IPS-15b (cell line): Measurements from ENCODE around the gene RELL2.
A peak's percentile ranks its signal among the peaks of the same experiment; 100 is the strongest.
"Not testable (repeated sequence)": the region's sequence is repeated elsewhere in the genome, so short reads cannot be mapped to it uniquely, and the experiment has no call there.

Experiments
- H3K27me3 ChIP-seq: one replicate; pipeline ENCODE4 v1.6.1; 2013; ENCODE audit warnings: low read length; ENCODE audit not compliant: control insufficient read depth, insufficient read depth
- H3K36me3 ChIP-seq: one replicate; pipeline ENCODE4 v1.6.1; 2013; ENCODE audit warnings: low read length; ENCODE audit not compliant: control insufficient read depth, insufficient read depth
- H3K4me1 ChIP-seq: one replicate; pipeline ENCODE4 v1.6.1; 2013; ENCODE audit warnings: mild to moderate bottlenecking, low read length; ENCODE audit not compliant: control insufficient read depth, insufficient read depth
- H3K4me3 ChIP-seq: one replicate; pipeline ENCODE4 v1.5.1; 2013; ENCODE audit warnings: low read depth, low read length
- H3K9ac ChIP-seq: one replicate; pipeline ENCODE4 v1.6.1; 2013; ENCODE audit warnings: low read depth, mild to moderate bottlenecking, low read length
- H3K9me3 ChIP-seq: one replicate; pipeline ENCODE4 v1.6.1; 2013; ENCODE audit warnings: mild to moderate bottlenecking, low read length; ENCODE audit not compliant: control insufficient read depth, insufficient read depth

The RELL2 gene

DNA sequence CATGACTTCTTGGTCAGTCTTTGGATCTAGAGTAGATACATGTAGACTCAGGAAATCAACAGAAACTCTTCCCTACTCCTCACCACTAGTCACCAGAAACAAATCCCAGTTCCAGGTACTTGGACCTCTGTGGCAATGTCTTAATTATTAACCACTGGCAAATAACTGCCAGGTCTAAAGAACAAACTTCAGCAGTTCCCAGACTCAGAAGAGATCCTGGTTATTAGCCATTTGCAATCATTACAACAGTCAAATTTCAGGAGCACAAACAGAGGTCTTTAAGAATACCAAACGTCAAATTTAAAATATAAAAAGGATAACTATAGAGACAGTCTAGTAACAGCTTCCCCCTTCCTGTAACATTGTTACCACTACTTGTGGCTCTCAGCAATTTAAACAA, 28.2 kb upstream of the RELL2 start:
- Histone ChIP-seq H3K36me3 (no peaks in the 10 kb centered on the region), H3K27me3 (no peaks in the 10 kb centered on the region), H3K9ac (no peak overlapping the region), H3K9me3 (no peaks in the 10 kb centered on the region), H3K4me3 (no peak overlapping the region), H3K4me1 (peaks cover 6% of the 10 kb centered on the region)

DNA sequence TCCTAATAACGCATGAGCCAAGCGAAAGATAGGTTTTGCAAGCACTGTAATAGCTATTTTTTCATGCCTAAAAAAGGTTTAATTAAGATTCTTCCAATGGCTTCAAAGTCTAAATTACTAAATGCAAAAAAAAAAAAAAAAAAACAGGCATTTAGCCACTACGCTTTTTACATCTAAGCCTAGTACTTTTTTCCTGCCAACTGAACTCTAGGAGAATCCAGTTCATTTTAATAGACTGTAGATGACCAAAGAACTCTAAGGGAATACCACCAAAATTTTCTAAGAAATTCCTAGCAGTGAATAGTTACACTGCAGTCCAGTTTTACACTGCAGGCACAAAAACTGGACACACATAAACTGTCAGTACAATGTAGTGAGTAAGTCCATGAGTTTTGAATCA, 27.8 kb upstream of the RELL2 start:
- Histone ChIP-seq H3K9me3 (no peaks in the 10 kb centered on the region), H3K9ac (no peak overlapping the region), H3K4me3 (no peak overlapping the region), H3K4me1 (peaks cover 7% of the 10 kb centered on the region), H3K36me3 (no peaks in the 10 kb centered on the region), H3K27me3 (no peaks in the 10 kb centered on the region)

- H3K27me3 ChIP-seq, H3K36me3 ChIP-seq, H3K9ac ChIP-seq, H3K9me3 ChIP-seq, H3K4me3 ChIP-seq, H3K4me1 ChIP-seq: not testable (repeated sequence)
Observed at GRCh38 chr5:141609921-141610320, 26.9 kb upstream of the RELL2 start.

DNA sequence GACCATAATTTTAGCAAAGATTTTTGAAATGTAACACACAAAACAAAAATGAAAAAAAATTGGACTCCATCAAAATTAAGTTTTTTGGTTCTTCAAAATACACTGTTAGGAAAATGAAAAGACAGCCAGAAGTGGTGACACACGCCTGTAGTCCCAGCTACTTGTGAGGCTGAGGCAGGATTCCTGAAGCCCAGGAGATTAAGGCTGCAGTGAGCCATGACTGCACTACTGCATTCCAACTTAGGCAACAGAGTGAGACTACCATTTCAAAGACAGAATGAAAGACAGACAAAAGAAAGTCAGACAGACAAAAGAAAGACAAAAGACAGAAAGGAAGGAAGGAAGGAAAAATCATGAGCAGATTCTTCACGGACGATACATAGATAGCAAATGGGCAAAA, 25.5 kb upstream of the RELL2 start:
- H3K9me3 ChIP-seq, result no peaks in the 10 kb centered on the region
- no peak overlapping the region for H3K4me3 ChIP-seq
- H3K9ac ChIP-seq, result no peak overlapping the region
- no peaks in the 10 kb centered on the region for H3K36me3 ChIP-seq
- H3K4me1 ChIP-seq, result peaks cover 7% of the 10 kb centered on the region
- H3K27me3 ChIP-seq, result no peaks in the 10 kb centered on the region

GRCh38 chr5:141613344-141613743, 23.5 kb upstream of the RELL2 start:
- H3K4me3 ChIP-seq, result no peak overlapping the region
- H3K27me3 ChIP-seq, result no peaks in the 10 kb centered on the region
- no peaks in the 10 kb centered on the region for H3K9me3 ChIP-seq
- peaks cover 15% of the 10 kb centered on the region for H3K4me1 ChIP-seq
- H3K36me3 ChIP-seq, result no peaks in the 10 kb centered on the region
- no peak overlapping the region for H3K9ac ChIP-seq

DNA sequence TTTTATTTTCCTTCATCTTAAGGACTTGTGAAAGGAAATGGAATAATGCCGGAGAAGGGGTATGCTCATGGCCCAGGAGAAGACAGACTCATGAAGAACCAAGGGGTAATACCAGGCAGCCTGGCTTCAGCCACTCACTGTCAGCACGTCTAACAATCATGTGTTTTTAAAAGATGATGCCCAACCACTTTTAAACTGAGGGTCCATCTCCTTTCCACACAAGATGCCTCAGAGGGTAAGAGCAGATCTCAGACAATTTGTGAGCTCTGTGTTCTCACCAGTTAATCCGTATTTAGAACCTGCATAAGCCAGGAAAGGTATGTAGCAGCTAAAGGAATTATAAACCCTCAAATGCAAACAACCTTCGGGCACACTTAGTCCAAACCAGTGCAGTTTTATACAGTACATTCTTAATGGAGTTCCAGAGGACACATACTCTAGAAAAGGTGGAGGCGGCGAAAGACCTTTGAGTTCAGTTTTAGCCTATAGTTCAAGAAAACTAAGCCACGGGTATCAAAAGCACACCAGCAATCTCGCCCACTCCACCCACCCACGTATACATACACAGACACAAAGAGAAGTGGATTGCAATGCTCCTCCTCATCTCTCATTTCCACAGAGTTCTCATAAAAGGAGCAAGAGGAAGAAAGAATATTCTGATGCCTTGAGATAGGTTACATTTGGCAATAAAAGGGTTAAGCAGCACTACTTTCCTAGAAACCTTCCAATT, 20.6 kb upstream of the RELL2 start:
- Histone ChIP-seq H3K9me3 (no peaks in the 10 kb centered on the region), H3K36me3 (no peaks in the 10 kb centered on the region), H3K27me3 (no peaks in the 10 kb centered on the region), H3K4me1 (peaks cover 15% of the 10 kb centered on the region), H3K9ac (no peak overlapping the region), H3K4me3 (no peak overlapping the region)

DNA sequence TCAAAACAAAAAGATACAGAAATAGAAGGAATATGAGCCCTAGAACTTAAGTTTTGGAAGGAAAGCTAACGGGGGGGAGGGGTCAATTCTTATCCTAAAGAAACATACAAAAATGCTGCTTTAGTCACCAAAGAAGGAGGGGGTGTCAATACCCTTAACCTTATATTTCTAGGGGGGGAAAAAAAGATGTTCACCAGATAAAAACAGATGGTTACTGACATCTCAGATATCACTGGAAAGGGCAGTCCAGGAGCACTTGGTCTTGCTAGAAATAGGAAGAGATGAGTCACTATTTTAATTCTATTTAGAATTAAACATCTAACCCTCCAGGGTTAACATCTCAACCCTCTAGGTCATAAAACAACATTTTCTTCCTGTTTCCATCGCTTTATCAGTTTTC, 19.7 kb upstream of the RELL2 start:
- Histone ChIP-seq H3K4me1 (peaks cover 15% of the 10 kb centered on the region), H3K9me3 (no peaks in the 10 kb centered on the region), H3K9ac (no peak overlapping the region)

DNA sequence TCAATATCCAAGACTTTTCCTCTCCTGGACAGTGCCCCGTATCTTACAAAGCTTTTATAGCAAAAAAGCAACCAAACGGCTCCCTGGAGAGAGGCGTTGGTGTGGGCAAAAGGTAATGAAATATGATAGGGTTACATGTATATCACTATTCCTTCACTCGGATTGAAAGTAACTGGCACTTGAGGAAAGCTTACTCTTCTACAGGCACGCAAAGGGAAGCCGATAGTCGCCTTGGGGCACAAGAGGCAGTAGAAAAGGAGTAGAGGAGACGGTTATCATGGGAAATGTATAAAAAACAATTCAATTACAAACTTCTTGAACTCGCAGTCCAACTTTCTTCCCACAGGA, 19.1 kb upstream of the RELL2 start:
- Histone ChIP-seq H3K4me3 (peak overlapping the region; percentile 42), H3K9ac (no peak overlapping the region), H3K27me3 (no peaks in the 10 kb centered on the region), H3K4me1 (peaks cover 15% of the 10 kb centered on the region), H3K36me3 (no peaks in the 10 kb centered on the region), H3K9me3 (no peaks in the 10 kb centered on the region)

More for the DNA sequence above, 19.7 kb upstream of the RELL2 start:
- Histone ChIP-seq H3K27me3 (no peaks in the 10 kb centered on the region), H3K36me3 (no peaks in the 10 kb centered on the region), H3K4me3 (peak overlapping the region; percentile 42)

DNA sequence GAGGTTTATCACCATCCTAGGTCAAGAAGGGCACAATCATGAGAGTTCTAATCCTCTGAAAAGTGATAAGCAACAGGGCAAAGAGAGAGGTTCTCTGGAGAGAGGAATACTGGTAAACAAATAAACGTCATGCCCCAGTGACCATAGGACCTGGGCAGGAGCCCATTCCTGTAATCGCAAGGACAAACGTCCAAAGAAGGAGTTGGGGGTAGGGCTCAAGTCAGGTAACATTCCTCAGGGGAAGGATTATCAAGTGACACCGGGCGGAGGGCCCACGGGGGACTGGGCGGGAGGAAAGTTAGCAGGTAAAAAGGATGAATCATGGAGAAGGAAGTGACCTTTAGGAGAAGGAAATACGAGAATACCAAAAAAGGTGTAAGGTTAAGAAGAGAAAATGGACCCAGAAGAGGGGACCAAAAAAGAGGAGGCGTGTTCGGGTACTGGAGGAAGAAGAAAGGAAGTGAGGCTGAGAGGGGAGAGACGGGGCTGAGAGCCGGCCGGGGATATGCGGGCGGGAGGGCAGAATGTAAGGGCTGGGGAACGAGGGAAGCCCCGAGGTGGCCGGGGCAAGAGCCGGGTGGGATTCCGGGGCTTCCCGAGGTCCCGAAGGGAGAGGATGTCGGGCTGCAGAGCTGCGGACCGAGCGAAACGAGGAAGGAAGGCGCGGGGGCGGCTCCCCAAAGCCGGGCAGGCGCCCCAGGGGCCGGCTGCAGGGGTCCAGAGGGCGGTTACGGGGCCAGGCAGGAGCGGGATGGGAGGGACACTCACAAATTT, 18.6 kb upstream of the RELL2 start:
- no peaks in the 10 kb centered on the region for H3K9me3 ChIP-seq
- peak overlapping the region; percentile 76 for H3K9ac ChIP-seq
- peaks cover 12% of the 10 kb centered on the region for H3K4me1 ChIP-seq
- peak overlapping the region; percentile 42 for H3K4me3 ChIP-seq
- no peaks in the 10 kb centered on the region for H3K36me3 ChIP-seq
- no peaks in the 10 kb centered on the region for H3K27me3 ChIP-seq

- Histone ChIP-seq H3K36me3 (no peaks in the 10 kb centered on the region), H3K4me3 (peak within 1 kb of the TSS; percentile 42), H3K9ac (peak within 1 kb of the TSS; percentile 76), H3K27me3 (no peaks in the 10 kb centered on the region), H3K9me3 (no peaks in the 10 kb centered on the region), H3K4me1 (peaks cover 14% of the 10 kb centered on the region)
Observed at GRCh38 chr5:141618804-141619554, 17.8 kb upstream of the RELL2 start, which contains the start of gene DIAPH1. DIAPH1 (minus strand) TSS chr5:141619000; CDS start chr5:141618914, 86 bp downstream.

- Histone ChIP-seq H3K9ac (no peak overlapping the region), H3K4me3 (no peak overlapping the region), H3K27me3 (no peaks in the 10 kb centered on the region), H3K36me3 (peaks cover 13% of the 10 kb centered on the region), H3K4me1 (peaks cover 6% of the 10 kb centered on the region), H3K9me3 (no peaks in the 10 kb centered on the region)
Observed at GRCh38 chr5:141623186-141623585, 13.6 kb upstream of the RELL2 start.
